K562 (cell line): ENCODE data around the gene WDR3. TPM values are rescaled to one million over a fixed set of nuclear protein-coding genes. Genes with fewer than 3 reads are reported as not detected.

Experiments
- CTCFL ChIP-seq: IDR thresholded peaks from 2 replicates; pipeline ENCODE4 v1.6.1; 2011; ENCODE audit warnings: borderline replicate concordance, low read depth, mild to moderate bottlenecking, moderate library complexity, low read length; ENCODE audit not compliant: insufficient read depth, poor library complexity, severe bottlenecking
- CXXC5 ChIP-seq: fragments of 250-450 bp; sonication (Bioruptor Pico); IDR thresholded peaks from 2 replicates; pipeline ENCODE4 v1.8.0; 2022; ENCODE audit warnings: inconsistent platforms, mild to moderate bottlenecking, moderate library complexity
- E2F8 ChIP-seq: fragments of 450-650 bp; IDR thresholded peaks from 2 replicates; pipeline ENCODE4 v1.7.1; 2018; ENCODE audit warnings: mild to moderate bottlenecking, low read depth; ENCODE audit not compliant: partially characterized antibody
- ELF2 ChIP-seq: fragments of 250-450 bp; sonication (Bioruptor Pico); IDR thresholded peaks from 2 replicates; pipeline ENCODE4 v1.5.0; 2021; ENCODE audit warnings: mild to moderate bottlenecking
- FOSL1 ChIP-seq: fragments of 200-800 bp; sonication (Bioruptor generic); conservative IDR thresholded peaks from 2 replicates; pipeline ENCODE4 v1.6.1; 2016; ENCODE audit warnings: missing genetic modification characterization, missing compliant biosample characterization
- GATAD2A ChIP-seq: fragments of 450-650 bp; IDR thresholded peaks from 2 replicates; pipeline ENCODE4 v1.6.1; 2017
- HDAC2 ChIP-seq: fragments of 450-650 bp; IDR thresholded peaks from 2 replicates; pipeline ENCODE4 v1.6.1; 2016; ENCODE audit warnings: mild to moderate bottlenecking
- HLTF ChIP-seq: fragments of 450-650 bp; IDR thresholded peaks from 2 replicates; pipeline ENCODE4 v1.6.1; 2016
- HMBOX1 ChIP-seq: sonication (generic); IDR thresholded peaks from 2 replicates; pipeline ENCODE4 v1.6.1; 2016
- HOMEZ ChIP-seq: fragments of 250-450 bp; sonication (Bioruptor Pico); IDR thresholded peaks from 2 replicates; pipeline ENCODE4 v1.4.0; 2020; ENCODE audit warnings: mild to moderate bottlenecking, moderate library complexity
- PHB ChIP-seq: fragments of 250-450 bp; sonication (Bioruptor Pico); IDR thresholded peaks from 2 replicates; pipeline ENCODE4 v1.5.0; 2021
- PTTG1 ChIP-seq: fragments of 450-650 bp; IDR thresholded peaks from 2 replicates; pipeline ENCODE4 v1.6.1; 2016; ENCODE audit warnings: low read depth, mild to moderate bottlenecking, missing genetic modification characterization, missing compliant biosample characterization
- RFX1 ChIP-seq: fragments of 450-650 bp; IDR thresholded peaks from 2 replicates; pipeline ENCODE4 v1.6.1; 2016; ENCODE audit warnings: mild to moderate bottlenecking, moderate library complexity
- SETDB1 ChIP-seq: IDR thresholded peaks from one replicate; pipeline ENCODE4 v1.6.1; 2012; ENCODE audit warnings: low read length, control low read depth, inconsistent platforms
- SRSF9 ChIP-seq: fragments of 200-400 bp; formaldehyde crosslinking; IDR thresholded peaks from 2 replicates; pipeline ENCODE4 v1.6.1; 2017; ENCODE audit warnings: low read depth, low read length, borderline replicate concordance
- ZFPM2 ChIP-seq: fragments of 250-450 bp; sonication (Bioruptor Pico); IDR thresholded peaks from 2 replicates; pipeline ENCODE4 v1.5.1; 2022; ENCODE audit warnings: mild to moderate bottlenecking
- ZNF197 ChIP-seq: fragments of 200-800 bp; sonication (Bioruptor generic); IDR thresholded peaks from 2 replicates; pipeline ENCODE4 v1.6.1; 2016; ENCODE audit warnings: low read depth, missing genetic modification characterization, missing compliant biosample characterization
- ZNF398 ChIP-seq: fragments of 250-450 bp; sonication (Bioruptor Pico); IDR thresholded peaks from 2 replicates; pipeline ENCODE4 v1.8.0; 2021; ENCODE audit warnings: moderate library complexity, mild to moderate bottlenecking, inconsistent platforms
- ZNF780A ChIP-seq: fragments of 250-450 bp; sonication (Bioruptor Pico); IDR thresholded peaks from 2 replicates; pipeline ENCODE4 v1.5.0; 2021; ENCODE audit warnings: mild to moderate bottlenecking
- polyA plus RNA-seq, 8 experiments: library from polyadenylated mRNA; depleted of rRNA in 4 of 8; stranded (reverse) in 5 of 8; unstranded in 3 of 8; fragments of >200 nt; fragmentation: Nextera tagmentation in 2 of 8; fragmentation: Illumina TruSeq in 1 of 8; extraction: Ambion mirVana in 2 of 8; extraction: Trizol in 1 of 8; gene quantifications; 2 replicates each; pipeline versions ENCODE4 v1.2.1 to v1.2.3, GENCODE V29; 2011 to 2014; ENCODE audit warnings: inconsistent platforms in 1 of 8, missing spikeins in 1 of 8
- total RNA-seq, 7 experiments: library from RNA; depleted of rRNA in 6 of 7; stranded (reverse); fragments of >200 nt in 6 of 7; fragmentation: Illumina TruSeq in 2 of 7; extraction: Trizol in 2 of 7; gene quantifications; 2 replicates each; pipeline versions ENCODE4 v1.2.1 to v1.2.3, GENCODE V29; 2011 to 2021; ENCODE audit warnings: low replicate concordance in 1 of 7

WDR3 gene
- total and polyA plus RNA-seq, 9 of the 15 experiments (the other 6 are each of a cell fraction or from before 2014, with no cell fraction given) = 40.6 to 122 (median 76.5) TPM

- TF ChIP-seq E2F8 = peak; percentile 96
- peak; percentile 29; the same call in 1 of the 2 replicates for TF ChIP-seq FOSL1 (tag)
- peak; percentile 91 for TF ChIP-seq HDAC2
- no peak for TF ChIP-seq HOMEZ (CRISPR knock-in tag)
- TF ChIP-seq CTCFL = no peak
- peak; percentile 83 for TF ChIP-seq CXXC5 (CRISPR knock-in tag)
- no peak for TF ChIP-seq SETDB1
- TF ChIP-seq HLTF = no peak
- no peak for TF ChIP-seq ZNF398
- TF ChIP-seq PTTG1 = no peak
- no peak for TF ChIP-seq ZNF197 (CRISPR knock-in tag)
- no peak for TF ChIP-seq HMBOX1
- TF ChIP-seq ZNF780A = no peak
- TF ChIP-seq ELF2 = peak; percentile 93
- TF ChIP-seq SRSF9 = no peak
- TF ChIP-seq ZFPM2 (CRISPR knock-in tag) = no peak
- no peak for TF ChIP-seq GATAD2A
- peak; percentile 57 for TF ChIP-seq RFX1
- peak; percentile 58; the same call in 1 of the 2 replicates for TF ChIP-seq PHB (CRISPR knock-in tag)
Observed at GRCh38 chr1:117929343-117930172, at the start of gene WDR3, which contains the start of gene GDAP2 (continued).
